H1 (cell line): Measurements from ENCODE around the gene GNAO1. TPM values are rescaled to one million over a fixed set of nuclear protein-coding genes. Genes with fewer than 3 reads are reported as not detected.

Experiments
- CTCF ChIA-PET: fragments of 300-600 bp; sonication (Branson Sonifier 250); formaldehyde crosslinking; loops from one replicate; lab custom pipeline; 2021; ENCODE audit not compliant: partially characterized antibody; lab: Charles Lee
- POLR2A ChIA-PET: fragments of 300-600 bp; sonication (Branson Sonifier 250); formaldehyde crosslinking; loops from one replicate; lab custom pipeline; 2021; ENCODE audit warnings: inconsistent platforms; ENCODE audit not compliant: partially characterized antibody; lab: Charles Lee
- DNase-seq, 2 experiments: peaks; one replicate each; pipeline versions ENCODE4 v3.0.0 to v3.0.0-alpha.2; 2010 to 2022; ENCODE audit warnings: low spot score in 2 of 2, low read depth in 1 of 2, mixed read lengths in 1 of 2
- FAIRE-seq: peaks from 2 replicates; lab custom pipeline; 2011; peaks lifted over from hg19 to GRCh38; lab: Jason Lieb, UNC
- H2AFZ ChIP-seq: 2 replicates; pipeline ENCODE4 v1.8.1; 2012; ENCODE audit warnings: low read length, inconsistent platforms
- H2AK5ac ChIP-seq: 2 replicates; pipeline ENCODE4 v1.6.1; 2013; ENCODE audit warnings: low read depth, low read length
- H2BK120ac ChIP-seq: replicated peaks from 2 replicates; pipeline ENCODE3; 2013; ENCODE audit warnings: low read depth, low read length, inconsistent platforms
- H2BK12ac ChIP-seq: 2 replicates; pipeline ENCODE4 v1.6.1; 2013; ENCODE audit warnings: low read depth, low read length
- H2BK15ac ChIP-seq: 2 replicates; pipeline ENCODE4 v1.6.1; 2013; ENCODE audit warnings: low read length
- H2BK20ac ChIP-seq: 2 replicates; pipeline ENCODE4 v1.6.1; 2013; ENCODE audit warnings: low read length
- H2BK5ac ChIP-seq: 2 replicates; pipeline ENCODE4 v1.6.1; 2013; ENCODE audit warnings: low read depth, low read length
- H3K14ac ChIP-seq: 2 replicates; pipeline ENCODE4 v1.6.1; 2013; ENCODE audit warnings: inconsistent platforms; ENCODE audit not compliant: insufficient read length
- H3K18ac ChIP-seq: 2 replicates; pipeline ENCODE4 v1.6.1; 2013; ENCODE audit warnings: low read length; ENCODE audit errors: extremely low read depth
- H3K23ac ChIP-seq: 2 replicates; pipeline ENCODE4 v1.6.1; 2013; ENCODE audit warnings: inconsistent platforms; ENCODE audit not compliant: insufficient read length
- H3K23me2 ChIP-seq: 2 replicates; pipeline ENCODE4 v1.6.1; 2013; ENCODE audit warnings: low read depth, low read length
- H3K27ac ChIP-seq: 2 replicates; pipeline ENCODE4 v1.6.1; 2011; ENCODE audit warnings: low read depth, low read length, inconsistent platforms
- H3K27me3 ChIP-seq, 4 experiments: replicated peaks in 1 of 4; 1 replicate in 1 of 4; 2 replicates in 3 of 4; pipeline versions ENCODE4 v1.6.1 to v1.8.1; 2011 to 2013; ENCODE audit warnings: low read length in 3 of 4, mild to moderate bottlenecking in 3 of 4, inconsistent platforms in 2 of 4, mixed read lengths in 2 of 4, moderate library complexity in 1 of 4; ENCODE audit not compliant: control insufficient read depth in 3 of 4, insufficient read depth in 3 of 4; ENCODE audit errors: extremely low read depth in 1 of 4
- H3K36me3 ChIP-seq, 4 experiments: 2 replicates each; pipeline versions ENCODE4 v1.6.1 to v1.8.1; 2011 to 2013; ENCODE audit warnings: mild to moderate bottlenecking in 4 of 4, low read length in 3 of 4, moderate library complexity in 2 of 4, control low read depth in 1 of 4, inconsistent platforms in 1 of 4; ENCODE audit not compliant: insufficient read depth in 4 of 4, control insufficient read depth in 2 of 4
- H3K4ac ChIP-seq: replicated peaks from 2 replicates; pipeline ENCODE3; 2013; ENCODE audit warnings: low read length, low read depth, mixed read lengths, inconsistent platforms; ENCODE audit not compliant: insufficient read length
- H3K4me1 ChIP-seq, 4 experiments: replicated peaks in 1 of 4; 1 replicate in 1 of 4; 2 replicates in 3 of 4; pipeline versions ENCODE4 v1.6.1 to v1.8.1; 2011 to 2013; ENCODE audit warnings: low read length in 3 of 4, inconsistent platforms in 2 of 4, mixed read lengths in 1 of 4; ENCODE audit not compliant: insufficient read depth in 4 of 4, control insufficient read depth in 3 of 4
- H3K4me2 ChIP-seq, 2 experiments: 2 replicates each; pipeline versions ENCODE4 v1.6.1 to v1.8.1; 2011 to 2013; ENCODE audit warnings: low read depth in 2 of 2, low read length in 2 of 2, control low read depth in 1 of 2, inconsistent platforms in 1 of 2, mild to moderate bottlenecking in 1 of 2; ENCODE audit not compliant: insufficient read depth in 1 of 2
- H3K4me3 ChIP-seq, 4 experiments: fragments of 200-600, 300-600 bp in 1 of 4; sonication (generic), shearing (Covaris generic), sonication (Bioruptor Twin) in 1 of 4; 2 replicates each; pipeline versions ENCODE4 v1.5.1 to v1.8.1; 2011 to 2016; ENCODE audit warnings: low read length in 4 of 4, low read depth in 3 of 4, control low read depth in 2 of 4, inconsistent platforms in 2 of 4, mild to moderate bottlenecking in 2 of 4, mixed read lengths in 1 of 4, moderate library complexity in 1 of 4; ENCODE audit not compliant: insufficient read depth in 2 of 4; ENCODE audit errors: extremely low read depth in 1 of 4
- H3K56ac ChIP-seq: replicated peaks from 2 replicates; pipeline ENCODE3; 2013; ENCODE audit warnings: low read depth, mild to moderate bottlenecking, mixed read lengths, low read length, inconsistent platforms; ENCODE audit not compliant: insufficient read length
- H3K79me1 ChIP-seq: 2 replicates; pipeline ENCODE4 v1.6.1; 2013; ENCODE audit warnings: low read depth, low read length, control low read depth
- H3K79me2 ChIP-seq, 2 experiments: 2 replicates each; pipeline versions ENCODE4 v1.6.1 to v1.8.1; 2012 to 2013; ENCODE audit warnings: low read length in 2 of 2, mild to moderate bottlenecking in 2 of 2, inconsistent platforms in 1 of 2; ENCODE audit not compliant: insufficient read depth in 2 of 2, control insufficient read depth in 1 of 2
- H3K9ac ChIP-seq, 4 experiments: replicated peaks in 1 of 4; 1 replicate in 1 of 4; 2 replicates in 3 of 4; pipeline versions ENCODE4 v1.6.1 to v1.8.1; 2011 to 2013; ENCODE audit warnings: low read depth in 3 of 4, low read length in 3 of 4, control low read depth in 2 of 4, mild to moderate bottlenecking in 2 of 4, moderate library complexity in 2 of 4, inconsistent platforms in 1 of 4; ENCODE audit errors: extremely low read depth in 1 of 4
- H3K9me3 ChIP-seq, 2 experiments: 2 replicates each; pipeline versions ENCODE4 v1.6.1 to v1.8.1; 2012 to 2013; ENCODE audit warnings: mild to moderate bottlenecking in 2 of 2, moderate library complexity in 2 of 2, control low read depth in 1 of 2, inconsistent platforms in 1 of 2, low read depth in 1 of 2, low read length in 1 of 2, mixed read lengths in 1 of 2; ENCODE audit not compliant: insufficient read depth in 2 of 2
- H4K20me1 ChIP-seq, 2 experiments: replicated peaks in 1 of 2; 2 replicates each; pipeline versions ENCODE3 to v1.8.1; 2011 to 2013; ENCODE audit warnings: inconsistent platforms in 2 of 2, low read length in 2 of 2, mild to moderate bottlenecking in 1 of 2; ENCODE audit not compliant: insufficient read depth in 2 of 2, control insufficient read depth in 1 of 2
- H4K5ac ChIP-seq: 2 replicates; pipeline ENCODE4 v1.6.1; 2013; ENCODE audit warnings: low read length, low read depth, mixed read lengths, inconsistent platforms; ENCODE audit not compliant: insufficient read length
- H4K8ac ChIP-seq: 2 replicates; pipeline ENCODE4 v1.8.0; 2013; ENCODE audit warnings: mild to moderate bottlenecking, moderate library complexity, low read length, inconsistent platforms; ENCODE audit not compliant: insufficient read depth; ENCODE audit errors: extremely low read depth
- H4K91ac ChIP-seq: replicated peaks from 2 replicates; pipeline ENCODE3; 2013; ENCODE audit warnings: low read length, mixed read lengths, inconsistent platforms; ENCODE audit not compliant: insufficient read length
- CBX8 ChIP-seq: fragments of 300-800, 300-1000 bp; sonication (generic); IDR thresholded peaks from 2 replicates; pipeline ENCODE4 v1.7.1; 2016; ENCODE audit warnings: low read depth, low read length, borderline replicate concordance
- CHD2 ChIP-seq: IDR thresholded peaks from 2 replicates; pipeline ENCODE4 v1.6.1; 2012; ENCODE audit warnings: low read length, improper control_type of control experiment
- EP300 ChIP-seq, 2 experiments: IDR thresholded peaks; 1 replicate in 1 of 2; 2 replicates in 1 of 2; pipeline ENCODE4 v1.6.1; 2011 to 2012; ENCODE audit warnings: low read depth in 2 of 2, low read length in 2 of 2, mild to moderate bottlenecking in 2 of 2, borderline replicate concordance in 1 of 2, inconsistent platforms in 1 of 2, moderate library complexity in 1 of 2
- GTF2F1 ChIP-seq: IDR thresholded peaks from 2 replicates; pipeline ENCODE4 v1.6.1; 2012; ENCODE audit warnings: low read depth, low read length, improper control_type of control experiment, borderline replicate concordance
- JUN ChIP-seq: IDR thresholded peaks from 2 replicates; pipeline ENCODE4 v1.6.1; 2011; ENCODE audit warnings: low read depth, mild to moderate bottlenecking, improper control_type of control experiment, low read length
- JUND ChIP-seq: IDR thresholded peaks from 2 replicates; pipeline ENCODE4 v1.6.1; 2011; ENCODE audit warnings: mild to moderate bottlenecking, improper control_type of control experiment, low read length
- KDM1A ChIP-seq: fragments of 200-600, 300-600 bp; sonication (generic); IDR thresholded peaks from 2 replicates; pipeline ENCODE4 v1.7.1; 2016; ENCODE audit warnings: mild to moderate bottlenecking, low read length, borderline replicate concordance
- MAFK ChIP-seq: IDR thresholded peaks from 2 replicates; pipeline ENCODE4 v1.6.1; 2012; ENCODE audit warnings: low read depth, mild to moderate bottlenecking, improper control_type of control experiment, low read length
- NRF1 ChIP-seq: IDR thresholded peaks from 2 replicates; pipeline ENCODE4 v1.6.1; 2011; ENCODE audit warnings: mild to moderate bottlenecking, low read depth, low read length, improper control_type of control experiment
- TCF12 ChIP-seq: IDR thresholded peaks from 2 replicates; pipeline ENCODE4 v1.6.1; 2011; ENCODE audit warnings: low read depth, mild to moderate bottlenecking, low read length
- WGBS, 2 experiments: shearing (Covaris generic) in 1 of 2; methylation state at CpG; one replicate each; pipeline versions ENCODE4 v1.1.6 to v1.1.7; 2013 to 2015; ENCODE audit warnings: low lambda C conversion rate in 2 of 2, mixed read lengths in 2 of 2, inconsistent platforms in 1 of 2, low coverage in 1 of 2, missing lambda C conversion rate in 1 of 2; ENCODE audit not compliant: insufficient replicate concordance in 2 of 2, insufficient coverage in 1 of 2, insufficient read length in 1 of 2; ENCODE audit errors: extremely low coverage in 1 of 2, missing lambda C conversion rate in 1 of 2; 5-methylcytosine and 5-hydroxymethylcytosine counted together
- polyA plus RNA-seq, 7 experiments: library from polyadenylated mRNA; depleted of rRNA in 3 of 7; stranded (reverse) in 5 of 7; unstranded in 2 of 7; fragments of >200 nt in 5 of 7; fragments of 200-250 nt in 2 of 7; gene quantifications; 1 replicate in 5 of 7; 2 replicates in 1 of 7; 4 replicates in 1 of 7; pipeline versions ENCODE4 v1.2.1 to v1.2.3, GENCODE V29; 2011 to 2013; ENCODE audit warnings: missing spikeins in 2 of 7, mixed read lengths in 2 of 7
- total RNA-seq: library from RNA; stranded (reverse); fragmentation: NEBNext Ultra II Directional; extraction: Animal tissue kit (Norgen Biotek cat#: 25700); gene quantifications from 2 replicates; pipeline ENCODE4 v1.2.1, GENCODE V29; 2021
- TF ChIP-seq, protein P1 (sequence below), 3 experiments: IDR thresholded peaks; 1 replicate in 2 of 3; 2 replicates in 1 of 3; pipeline versions ENCODE4 v1.5.1 to v1.6.1; 2011; ENCODE audit warnings: low read length in 3 of 3, mild to moderate bottlenecking in 3 of 3, inconsistent platforms in 2 of 3, low read depth in 1 of 3, moderate library complexity in 1 of 3; ENCODE audit not compliant: insufficient read depth in 1 of 3; ENCODE audit errors: control extremely low read depth in 1 of 3

The GNAO1 gene
- total and polyA plus RNA-seq, 2 of the 8 experiments (the other 6 are each of a cell fraction or from before 2014, with no cell fraction given) = 6.7 to 34.4 TPM

DNA sequence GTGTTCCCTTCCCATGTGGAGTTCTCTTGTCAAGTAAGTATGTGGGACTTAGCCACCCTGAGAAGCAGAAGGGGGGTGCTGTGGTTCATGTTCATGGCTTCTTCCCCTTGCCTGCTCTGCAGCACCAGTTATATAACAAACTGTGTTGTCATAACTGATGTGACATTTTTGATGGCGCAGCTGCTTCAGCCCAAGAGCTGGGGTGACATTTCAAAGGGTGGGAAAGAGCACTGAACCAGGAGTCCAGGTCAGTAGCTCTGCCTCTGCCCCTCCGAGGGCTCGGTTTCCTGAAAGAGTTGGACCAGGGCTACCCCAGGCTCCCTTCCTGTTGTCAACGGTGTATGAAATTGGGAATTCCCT lies 7.4 kb downstream of the GNAO1 start:
- H2AFZ ChIP-seq = no peak overlapping the region
- no peak overlapping the region for H3K4me2 ChIP-seq
- peaks cover 2% of the 10 kb centered on the region in 2 experiments for H4K20me1 ChIP-seq
- H3K4me1 ChIP-seq = peaks cover 14 to 22% (median 17%) of the 10 kb centered on the region in 4 experiments; a peak in 5 of 7 replicates
- no peak overlapping the region for H3K23ac ChIP-seq
- no peak overlapping the region for H2BK120ac ChIP-seq
- H2BK5ac ChIP-seq = no peak overlapping the region
- H4K91ac ChIP-seq = no peak overlapping the region
- H3K18ac ChIP-seq = no peak overlapping the region
- no peak overlapping the region for H2BK15ac ChIP-seq
- H2BK20ac ChIP-seq = no peak overlapping the region
- ChIA-PET CTCF (interaction anchor here (2.6 to 3.2 kb wide), 2 partner anchors 78 to 113 kb away, joined by 7 read pairs; no protein-coding TSS in a partner anchor), POLR2A (interaction anchor here (1.1 kb wide), 1 partner anchor 10 kb away, joined by 4 read pairs; no protein-coding TSS in a partner anchor)
- peaks cover 6% of the 10 kb centered on the region for H3K79me1 ChIP-seq
- H4K5ac ChIP-seq = no peak overlapping the region
- peaks cover 0 to 34% of the 10 kb centered on the region in 2 experiments; a peak in 3 of 4 replicates for H3K79me2 ChIP-seq
- no peak overlapping the region for H2BK12ac ChIP-seq
- DNase-seq (no peak), FAIRE-seq (no peak)
- H3K23me2 ChIP-seq = no peaks in the 10 kb centered on the region
- no peak overlapping the region for H3K4me3 ChIP-seq
- H3K14ac ChIP-seq = no peak overlapping the region
- H3K4ac ChIP-seq = no peak overlapping the region
- H3K27me3 ChIP-seq = peaks cover 0 to 2% (median under 1%) of the 10 kb centered on the region in 4 experiments; a peak in 2 of 7 replicates
- no peak overlapping the region for H3K9ac ChIP-seq
- WGBS, 2 experiments = 64% methylated on average over 4 of the region's 4 CpGs; no CpG with 5 or more reads in 1 of the 2 experiments
- no peak overlapping the region for H3K27ac ChIP-seq
- H4K8ac ChIP-seq = no peak overlapping the region
- no peak overlapping the region for H2AK5ac ChIP-seq
- no peaks in the 10 kb centered on the region for H3K9me3 ChIP-seq
- no peak overlapping the region for H3K56ac ChIP-seq
- H3K36me3 ChIP-seq = no peaks in the 10 kb centered on the region
- TF ChIP-seq CHD2 (no peak), JUND (no peak), NRF1 (no peak), CBX8 (no peak), JUN (no peak), TCF12 (no peak), GTF2F1 (no peak), KDM1A (no peak), MAFK (no peak), EP300 (IDR thresholded peaks at IDR 0.05; ENCODE audit: borderline replicate concordance in 1 of 2, low read depth in 2 of 2, low read length in 2 of 2) (no peak)
- TF ChIP-seq, protein P1, sequence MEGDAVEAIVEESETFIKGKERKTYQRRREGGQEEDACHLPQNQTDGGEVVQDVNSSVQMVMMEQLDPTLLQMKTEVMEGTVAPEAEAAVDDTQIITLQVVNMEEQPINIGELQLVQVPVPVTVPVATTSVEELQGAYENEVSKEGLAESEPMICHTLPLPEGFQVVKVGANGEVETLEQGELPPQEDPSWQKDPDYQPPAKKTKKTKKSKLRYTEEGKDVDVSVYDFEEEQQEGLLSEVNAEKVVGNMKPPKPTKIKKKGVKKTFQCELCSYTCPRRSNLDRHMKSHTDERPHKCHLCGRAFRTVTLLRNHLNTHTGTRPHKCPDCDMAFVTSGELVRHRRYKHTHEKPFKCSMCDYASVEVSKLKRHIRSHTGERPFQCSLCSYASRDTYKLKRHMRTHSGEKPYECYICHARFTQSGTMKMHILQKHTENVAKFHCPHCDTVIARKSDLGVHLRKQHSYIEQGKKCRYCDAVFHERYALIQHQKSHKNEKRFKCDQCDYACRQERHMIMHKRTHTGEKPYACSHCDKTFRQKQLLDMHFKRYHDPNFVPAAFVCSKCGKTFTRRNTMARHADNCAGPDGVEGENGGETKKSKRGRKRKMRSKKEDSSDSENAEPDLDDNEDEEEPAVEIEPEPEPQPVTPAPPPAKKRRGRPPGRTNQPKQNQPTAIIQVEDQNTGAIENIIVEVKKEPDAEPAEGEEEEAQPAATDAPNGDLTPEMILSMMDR (IDR thresholded peaks at IDR 0.05; ENCODE audit: control extremely low read depth in 1 of 3, insufficient read depth in 1 of 3, low read depth in 1 of 3, low read length in 3 of 3) = no peak
